ENCODE results near the gene TTC28. TPM values are rescaled to one million over a fixed set of nuclear protein-coding genes. Genes with fewer than 3 reads are reported as not detected.

The TTC28 gene
- total and polyA plus RNA-seq, 10 of the 15 experiments (the other 5 are each of a cell fraction or from before 2014, with no cell fraction given): 0.15 to 8.4 (median 1.4) TPM

- TF ChIP-seq, protein P1, sequence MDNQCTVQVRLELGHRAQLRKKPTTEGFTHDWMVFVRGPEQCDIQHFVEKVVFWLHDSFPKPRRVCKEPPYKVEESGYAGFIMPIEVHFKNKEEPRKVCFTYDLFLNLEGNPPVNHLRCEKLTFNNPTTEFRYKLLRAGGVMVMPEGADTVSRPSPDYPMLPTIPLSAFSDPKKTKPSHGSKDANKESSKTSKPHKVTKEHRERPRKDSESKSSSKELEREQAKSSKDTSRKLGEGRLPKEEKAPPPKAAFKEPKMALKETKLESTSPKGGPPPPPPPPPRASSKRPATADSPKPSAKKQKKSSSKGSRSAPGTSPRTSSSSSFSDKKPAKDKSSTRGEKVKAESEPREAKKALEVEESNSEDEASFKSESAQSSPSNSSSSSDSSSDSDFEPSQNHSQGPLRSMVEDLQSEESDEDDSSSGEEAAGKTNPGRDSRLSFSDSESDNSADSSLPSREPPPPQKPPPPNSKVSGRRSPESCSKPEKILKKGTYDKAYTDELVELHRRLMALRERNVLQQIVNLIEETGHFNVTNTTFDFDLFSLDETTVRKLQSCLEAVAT (IDR thresholded peaks at IDR 0.05): no peak
- TF ChIP-seq MEF2A (IDR thresholded peaks at IDR 0.05; ENCODE audit: insufficient read depth, low read depth, low read length) (no peak), YY1 (IDR thresholded peaks at IDR 0.05; ENCODE audit: low read depth, low read length) (no peak), NKRF (conservative IDR thresholded peaks at IDR 0.05) (no peak), NRF1 (conservative IDR thresholded peaks at IDR 0.05; ENCODE audit: low read depth, low read length) (no peak)
Observed at GRCh38 chr22:28314959-28315358, 364.7 kb downstream of the TTC28 start (continued).

DNA sequence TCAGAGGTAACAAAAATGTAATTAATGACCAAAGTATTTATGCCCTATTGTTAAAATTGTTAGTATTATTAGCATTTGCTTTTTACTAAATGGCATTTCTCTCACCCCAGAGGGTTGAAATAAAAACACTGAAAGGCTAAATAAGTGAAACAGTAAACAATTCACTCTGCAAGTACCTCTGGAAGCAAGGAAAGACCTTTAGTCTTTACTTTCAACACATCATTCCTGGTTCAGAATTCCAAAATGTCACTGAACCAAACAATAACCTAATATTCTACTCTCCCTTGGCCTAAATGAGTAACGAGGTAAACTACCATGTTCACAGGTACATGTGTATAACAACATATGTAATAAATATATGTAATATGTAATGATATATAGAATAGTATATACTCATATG, 369.3 kb downstream of the TTC28 start:
- DNase-seq (ENCODE audit: low read depth, low spot score) (no peak), ATAC-seq (no peak), FAIRE-seq (no peak)
- RAD21 ChIA-PET (ENCODE audit: unreplicated experiment): no interaction called here
- Histone ChIP-seq H4K20me1 (ENCODE audit: control insufficient read depth, insufficient read depth) (no peaks in the 10 kb centered on the region), H3K79me2 (ENCODE audit: control insufficient read depth, insufficient read depth, low read length) (no peaks in the 10 kb centered on the region), H3K36me3 (ENCODE audit: control insufficient read depth in 2 of 2, insufficient read depth in 2 of 2, low read length in 1 of 2) (no peaks in the 10 kb centered on the region), H3K4me1 (ENCODE audit: control insufficient read depth, insufficient read depth, low read length) (no peaks in the 10 kb centered on the region), H3K4me2 (ENCODE audit: control insufficient read depth, insufficient read depth) (no peak overlapping the region), H3K9me3 (replicated peaks; ENCODE audit: control insufficient read depth, insufficient read depth, low read length) (no peaks in the 10 kb centered on the region), H2AFZ (ENCODE audit: control insufficient read depth, low read depth, low read length) (no peak overlapping the region), H3K9ac (ENCODE audit: control insufficient read depth, insufficient read depth, low read length) (no peak overlapping the region), H3K27me3 (replicated peaks in 1 of 2; ENCODE audit: control insufficient read depth in 2 of 2, insufficient read depth in 2 of 2, low read length in 1 of 2) (no peaks in the 10 kb centered on the region; a peak in 1 of 4 replicates), H3K27ac (ENCODE audit: control insufficient read depth, insufficient read depth) (no peak overlapping the region), H3K4me3 (no peak overlapping the region)
- CTCF ChIA-PET: interaction anchor here (1.0 kb wide), 1 partner anchor 10 kb away, joined by 4 read pairs; no protein-coding TSS in a partner anchor
- intact Hi-C loops (cut with micrococcal nuclease; ENCODE audit: unreplicated experiment): no loop called here
- no TSS peak for BruUV-seq (replicated peaks)
- in situ Hi-C loops (cut with MboI): no loop called here
- SMC1A ChIA-PET (ENCODE audit: uncharacterized antibody, unreplicated experiment): no interaction called here
- WGBS (ENCODE audit: insufficient coverage, insufficient replicate concordance, low lambda C conversion rate, missing lambda C conversion rate): 4% methylated on average over 1 of the region's 1 CpG
- POLR2A ChIA-PET: no interaction called here
- TF ChIP-seq CBX3 (IDR thresholded peaks at IDR 0.05; ENCODE audit: borderline replicate concordance, low read depth): no peak
- no peak for TF ChIP-seq ELK1 (IDR thresholded peaks at IDR 0.05; ENCODE audit: low read depth, low read length)
- no peak for TF ChIP-seq EED (IDR thresholded peaks at IDR 0.05; ENCODE audit: low read depth)
- no peak for TF ChIP-seq NFXL1 (IDR thresholded peaks at IDR 0.05; ENCODE audit: borderline replicate concordance)
- no peak for TF ChIP-seq BMI1 (IDR thresholded peaks at IDR 0.05; ENCODE audit: borderline replicate concordance)
- TF ChIP-seq NR2F1 (conservative IDR thresholded peaks at IDR 0.05): no peak
- no peak for TF ChIP-seq ZNF207 (IDR thresholded peaks at IDR 0.05; ENCODE audit: borderline replicate concordance)
- no peak for TF ChIP-seq HDAC6 (IDR thresholded peaks at IDR 0.05; ENCODE audit: unreplicated experiment)
- TF ChIP-seq ZBTB33 (IDR thresholded peaks at IDR 0.05): no peak
- no peak for TF ChIP-seq NKRF (conservative IDR thresholded peaks at IDR 0.05)
- TF ChIP-seq ASH2L (IDR thresholded peaks at IDR 0.05; ENCODE audit: borderline replicate concordance, low read depth): no peak

All from GM12878 (cell line).